ENCODE data around the gene CNTN4. TPM values are rescaled to one million over a fixed set of nuclear protein-coding genes. Genes with fewer than 3 reads are reported as not detected.

The CNTN4 gene
- total and polyA plus RNA-seq, 2 of the 8 experiments (the other 6 are each of a cell fraction or from before 2014, with no cell fraction given): 0.41 to 2.2 TPM

DNA sequence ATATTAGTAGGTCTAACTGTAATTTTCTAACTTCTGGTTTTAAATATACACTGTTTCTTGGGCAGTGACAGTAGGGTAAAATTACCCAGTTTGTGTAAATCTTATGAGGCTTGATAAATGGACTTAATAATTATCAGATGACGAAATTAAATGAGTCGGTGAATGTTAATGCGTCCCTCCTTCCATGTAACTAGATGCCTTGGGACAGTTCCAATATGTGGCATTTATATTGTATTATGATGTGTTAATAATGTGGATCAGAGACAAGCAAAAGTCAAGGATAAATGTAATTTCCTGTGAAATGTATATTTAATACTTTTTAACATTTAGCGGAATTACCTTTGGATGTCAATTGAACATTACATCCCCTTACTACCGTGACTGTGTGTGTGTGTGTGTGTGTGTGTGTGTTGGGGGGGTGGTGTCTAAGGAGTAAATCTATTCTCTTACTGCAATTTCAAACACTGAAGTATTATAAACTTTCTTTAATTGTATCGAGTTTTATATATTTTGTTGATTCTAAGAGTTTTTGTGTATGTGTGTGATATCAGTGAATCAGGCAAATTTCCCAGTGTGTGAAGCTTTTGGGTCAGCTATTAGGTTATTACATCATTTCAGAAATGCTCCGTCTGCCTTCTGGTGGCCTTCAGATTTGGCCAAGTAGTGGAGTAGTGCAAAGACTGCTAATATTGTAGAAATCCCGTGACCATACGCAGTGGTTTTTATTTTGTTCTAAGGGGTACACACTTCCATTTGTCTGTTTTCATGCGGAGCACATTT lies 50.1 kb downstream of the CNTN4 start:
- Histone ChIP-seq H2BK120ac (replicated peaks; ENCODE audit: low read depth, low read length) (no peak overlapping the region), H3K27ac (ENCODE audit: low read depth, low read length) (no peak overlapping the region), H3K27me3 (replicated peaks in 1 of 4; ENCODE audit: control insufficient read depth in 3 of 4, extremely low read depth in 1 of 4, insufficient read depth in 3 of 4, low read length in 3 of 4) (no peaks in the 10 kb centered on the region), H3K56ac (replicated peaks; ENCODE audit: insufficient read length, low read depth, low read length) (no peak overlapping the region), H3K4me3 (ENCODE audit: extremely low read depth in 1 of 4, insufficient read depth in 2 of 4, low read depth in 3 of 4, low read length in 4 of 4) (no peak overlapping the region), H3K18ac (ENCODE audit: extremely low read depth, low read length) (no peak overlapping the region), H4K8ac (ENCODE audit: extremely low read depth, insufficient read depth, low read length) (no peak overlapping the region), H3K36me3 (ENCODE audit: control insufficient read depth in 2 of 4, insufficient read depth in 4 of 4, low read length in 3 of 4) (no peaks in the 10 kb centered on the region), H2BK5ac (ENCODE audit: low read depth, low read length) (no peak overlapping the region), H3K4me1 (replicated peaks in 1 of 4; ENCODE audit: control insufficient read depth in 3 of 4, insufficient read depth in 4 of 4, low read length in 3 of 4) (no peaks in the 10 kb centered on the region), H4K20me1 (replicated peaks in 1 of 2; ENCODE audit: control insufficient read depth in 1 of 2, insufficient read depth in 2 of 2, low read length in 2 of 2) (no peaks in the 10 kb centered on the region), H3K9me3 (ENCODE audit: insufficient read depth in 2 of 2, low read depth in 1 of 2, low read length in 1 of 2) (no peaks in the 10 kb centered on the region), H3K14ac (ENCODE audit: insufficient read length) (no peak overlapping the region), H3K4me2 (ENCODE audit: insufficient read depth in 1 of 2, low read depth in 2 of 2, low read length in 2 of 2) (no peak overlapping the region), H3K79me1 (ENCODE audit: low read depth, low read length) (no peaks in the 10 kb centered on the region), H4K5ac (ENCODE audit: insufficient read length, low read depth, low read length) (no peak overlapping the region), H3K4ac (replicated peaks; ENCODE audit: insufficient read length, low read depth, low read length) (no peak overlapping the region), H4K91ac (replicated peaks; ENCODE audit: insufficient read length, low read length) (no peak overlapping the region), H2AFZ (ENCODE audit: low read length) (no peak overlapping the region), H3K23ac (ENCODE audit: insufficient read length) (no peak overlapping the region), H3K9ac (replicated peaks in 1 of 4; ENCODE audit: extremely low read depth in 1 of 4, low read depth in 3 of 4, low read length in 3 of 4) (no peak overlapping the region), H2AK5ac (ENCODE audit: low read depth, low read length) (no peak overlapping the region), H3K23me2 (ENCODE audit: low read depth, low read length) (peaks cover 2% of the 10 kb centered on the region; the same call in 1 of the 2 replicates), H2BK15ac (ENCODE audit: low read length) (no peak overlapping the region), H3K79me2 (ENCODE audit: control insufficient read depth in 1 of 2, insufficient read depth in 2 of 2, low read length in 2 of 2) (no peaks in the 10 kb centered on the region), H2BK12ac (ENCODE audit: low read depth, low read length) (no peak overlapping the region), H2BK20ac (ENCODE audit: low read length) (no peak overlapping the region)
- CTCF ChIA-PET (ENCODE audit: partially characterized antibody): interaction anchor here (0.6 to 1.1 kb wide), 3 partner anchors 14 to 948 kb away, joined by 3 read pairs; no protein-coding TSS in a partner anchor
- 95% methylated on average over 10 of the region's 10 CpGs; no CpG with 5 or more reads in 1 of the 2 experiments for WGBS, 2 experiments (ENCODE audit: extremely low coverage in 1 of 2, insufficient coverage in 1 of 2, insufficient read length in 1 of 2, insufficient replicate concordance in 2 of 2, low coverage in 1 of 2, low lambda C conversion rate in 2 of 2, missing lambda C conversion rate in 1 of 2)
- no peak for FAIRE-seq
- DNase-seq (ENCODE audit: low read depth in 1 of 2, low spot score in 2 of 2): no peak
- POLR2A ChIA-PET (ENCODE audit: partially characterized antibody): no interaction called here
- no peak for TF ChIP-seq SP2 (IDR thresholded peaks at IDR 0.05; ENCODE audit: low read length)
